Measurements from ENCODE around the gene SBNO2.

DNA sequence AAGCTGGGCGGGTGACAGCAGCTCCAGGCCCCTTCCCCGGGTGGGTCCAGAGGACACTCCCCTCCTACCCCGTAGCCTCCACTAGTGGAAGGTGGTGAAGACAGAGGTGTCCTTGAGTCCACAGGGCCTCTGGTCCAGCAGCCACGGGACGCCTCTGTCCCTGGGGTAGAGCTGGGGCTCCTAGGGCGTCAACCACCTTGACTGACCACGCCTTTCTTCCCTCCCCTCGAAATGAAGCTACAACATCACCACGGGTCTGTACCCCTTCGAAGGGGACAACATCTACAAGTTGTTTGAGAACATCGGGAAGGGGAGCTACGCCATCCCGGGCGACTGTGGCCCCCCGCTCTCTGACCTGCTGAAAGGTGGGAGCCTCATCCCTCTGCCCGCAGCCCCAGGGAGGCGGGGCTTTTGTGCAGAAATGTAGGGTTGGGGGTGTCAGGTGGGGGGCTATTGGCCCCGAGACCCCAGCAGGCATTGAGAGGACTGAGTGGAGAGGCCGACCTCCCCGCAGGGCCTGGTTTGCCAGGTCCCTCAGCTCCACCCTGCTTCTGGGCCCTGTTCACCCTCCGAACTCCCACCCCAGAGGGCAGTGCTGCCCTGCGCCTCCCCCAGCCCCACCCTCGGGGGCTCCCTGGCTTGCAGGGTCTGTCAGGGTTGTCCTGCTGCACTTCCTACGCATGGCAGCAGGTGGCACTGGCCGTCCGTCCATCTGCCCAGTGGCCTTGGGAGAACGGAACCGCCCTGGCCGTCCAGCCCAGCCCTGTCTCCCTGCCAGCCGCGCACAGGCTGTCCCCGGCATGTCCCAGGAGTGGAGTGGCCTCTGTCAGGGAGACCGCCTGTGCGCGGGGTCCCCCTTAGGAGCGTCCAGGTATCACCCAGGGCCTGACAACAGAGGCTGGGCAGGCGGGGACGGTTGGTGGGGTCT is 47.2 kb upstream of the SBNO2 start:
- TF ChIP-seq, protein P1, sequence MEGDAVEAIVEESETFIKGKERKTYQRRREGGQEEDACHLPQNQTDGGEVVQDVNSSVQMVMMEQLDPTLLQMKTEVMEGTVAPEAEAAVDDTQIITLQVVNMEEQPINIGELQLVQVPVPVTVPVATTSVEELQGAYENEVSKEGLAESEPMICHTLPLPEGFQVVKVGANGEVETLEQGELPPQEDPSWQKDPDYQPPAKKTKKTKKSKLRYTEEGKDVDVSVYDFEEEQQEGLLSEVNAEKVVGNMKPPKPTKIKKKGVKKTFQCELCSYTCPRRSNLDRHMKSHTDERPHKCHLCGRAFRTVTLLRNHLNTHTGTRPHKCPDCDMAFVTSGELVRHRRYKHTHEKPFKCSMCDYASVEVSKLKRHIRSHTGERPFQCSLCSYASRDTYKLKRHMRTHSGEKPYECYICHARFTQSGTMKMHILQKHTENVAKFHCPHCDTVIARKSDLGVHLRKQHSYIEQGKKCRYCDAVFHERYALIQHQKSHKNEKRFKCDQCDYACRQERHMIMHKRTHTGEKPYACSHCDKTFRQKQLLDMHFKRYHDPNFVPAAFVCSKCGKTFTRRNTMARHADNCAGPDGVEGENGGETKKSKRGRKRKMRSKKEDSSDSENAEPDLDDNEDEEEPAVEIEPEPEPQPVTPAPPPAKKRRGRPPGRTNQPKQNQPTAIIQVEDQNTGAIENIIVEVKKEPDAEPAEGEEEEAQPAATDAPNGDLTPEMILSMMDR (conservative IDR thresholded peaks at IDR 0.05; ENCODE audit: low read depth, low read length), result peak; percentile 52
- no peak for TF ChIP-seq EZH2 (IDR thresholded peaks at IDR 0.05; ENCODE audit: borderline replicate concordance, low read depth, low read length, poor library complexity, severe bottlenecking)
